Neural cell (in vitro differentiated cells): ENCODE data around the gene SPON2. TPM values are rescaled to one million over a fixed set of nuclear protein-coding genes. Genes with fewer than 3 reads are reported as not detected.

ENCODE experiments used
- H2AFZ ChIP-seq: fragments of 200-600, 300-800 bp; sonication (generic), shearing (Covaris generic); 2 replicates; pipeline ENCODE4 v1.6.0; 2014; ENCODE audit warnings: low read depth, mild to moderate bottlenecking, antibody characterized with exemption, low read length, moderate library complexity
- H3F3A ChIP-seq: fragments of 200-600 bp; shearing (Covaris generic); 2 replicates; pipeline ENCODE4 v1.6.1; 2016; ENCODE audit warnings: mild to moderate bottlenecking, moderate library complexity, mixed read lengths, antibody characterized with exemption, low read length; ENCODE audit not compliant: insufficient read depth, poor library complexity, severe bottlenecking
- H3K27ac ChIP-seq: fragments of 200-600, 300-800 bp; sonication (generic), shearing (Covaris generic); 2 replicates; pipeline ENCODE4 v1.5.1; 2014; ENCODE audit warnings: mild to moderate bottlenecking, low read length, moderate library complexity
- H3K27me3 ChIP-seq: fragments of 300-800, 200-600 bp; sonication (generic), shearing (Covaris generic); 2 replicates; pipeline ENCODE4 v1.6.0; 2014; ENCODE audit warnings: mild to moderate bottlenecking, low read depth, low read length, moderate library complexity; ENCODE audit not compliant: insufficient read depth
- H3K36me3 ChIP-seq: fragments of 300-800, 200-600 bp; sonication (generic), shearing (Covaris generic); 2 replicates; pipeline ENCODE4 v1.5.1; 2014; ENCODE audit warnings: mild to moderate bottlenecking, antibody characterized with exemption, low read length, moderate library complexity; ENCODE audit not compliant: insufficient read depth
- H3K4me2 ChIP-seq: fragments of 300-800, 200-600 bp; sonication (generic), shearing (Covaris generic); 2 replicates; pipeline ENCODE4 v1.6.0; 2014; ENCODE audit warnings: mild to moderate bottlenecking, low read length
- H3K4me3 ChIP-seq: fragments of 300-800, 200-600 bp; sonication (generic), shearing (Covaris generic); 2 replicates; pipeline ENCODE4 v1.5.1; 2014; ENCODE audit warnings: mild to moderate bottlenecking, low read length, moderate library complexity
- H3K79me2 ChIP-seq: fragments of 200-600 bp; shearing (Covaris generic); replicated peaks from 2 replicates; pipeline ENCODE4 v1.6.0; 2014; ENCODE audit warnings: mild to moderate bottlenecking, low read length, moderate library complexity; ENCODE audit not compliant: insufficient read depth
- H3K9ac ChIP-seq: fragments of 300-800, 200-600 bp; sonication (generic), shearing (Covaris generic); 2 replicates; pipeline ENCODE4 v1.6.1; 2016; ENCODE audit warnings: mild to moderate bottlenecking, low read length, mixed read lengths
- H3K9me2 ChIP-seq: fragments of 200-600 bp; shearing (Covaris generic); 2 replicates; pipeline ENCODE4 v1.6.1; 2016; ENCODE audit warnings: mild to moderate bottlenecking, low read length, mixed read lengths; ENCODE audit not compliant: insufficient read depth
- H3K9me3 ChIP-seq: fragments of 200-600, 300-800 bp; sonication (generic), shearing (Covaris generic); 2 replicates; pipeline ENCODE4 v1.6.1; 2016; ENCODE audit warnings: mild to moderate bottlenecking, mixed run types, low read length, moderate library complexity, mixed read lengths
- H4K20me1 ChIP-seq: fragments of 200-600 bp; shearing (Covaris generic); 2 replicates; pipeline ENCODE4 v1.6.1; 2016; ENCODE audit warnings: mild to moderate bottlenecking, mixed run types; ENCODE audit not compliant: insufficient read depth
- EP300 ChIP-seq: fragments of 450-650 bp; conservative IDR thresholded peaks from 2 replicates; pipeline ENCODE4 v1.6.1; 2014; ENCODE audit warnings: antibody characterized with exemption, mild to moderate bottlenecking, moderate library complexity; ENCODE audit not compliant: poor library complexity, severe bottlenecking
- EZH2 ChIP-seq: fragments of 200-600, 300-800 bp; shearing (Covaris generic), sonication (generic); IDR thresholded peaks from 2 replicates; pipeline ENCODE4 v1.6.1; 2014; ENCODE audit warnings: antibody characterized with exemption, low read length, borderline replicate concordance, mild to moderate bottlenecking; ENCODE audit not compliant: insufficient read depth, poor library complexity, severe bottlenecking
- MXI1 ChIP-seq: fragments of 450-650 bp; conservative IDR thresholded peaks from 2 replicates; pipeline ENCODE4 v1.6.1; 2014; ENCODE audit warnings: antibody characterized with exemption, mild to moderate bottlenecking; ENCODE audit not compliant: poor library complexity, severe bottlenecking
- POLR2AphosphoS5 ChIP-seq: IDR thresholded peaks from 2 replicates; pipeline ENCODE4 v1.6.1; 2012
- RAD21 ChIP-seq: fragments of 450-650 bp; conservative IDR thresholded peaks from 2 replicates; pipeline ENCODE4 v1.6.1; 2014; ENCODE audit warnings: antibody characterized with exemption, mild to moderate bottlenecking, moderate library complexity
- REST ChIP-seq: IDR thresholded peaks from 2 replicates; pipeline ENCODE4 v1.6.1; 2012; ENCODE audit warnings: borderline replicate concordance
- SMC3 ChIP-seq: fragments of 450-650 bp; conservative IDR thresholded peaks from 2 replicates; pipeline ENCODE4 v1.6.1; 2014; ENCODE audit warnings: antibody characterized with exemption, mild to moderate bottlenecking, moderate library complexity; ENCODE audit not compliant: poor library complexity
- TAF1 ChIP-seq: IDR thresholded peaks from 2 replicates; pipeline ENCODE4 v1.6.1; 2012; ENCODE audit warnings: low read depth
- polyA plus RNA-seq: library from polyadenylated mRNA; depleted of rRNA; stranded (reverse); fragments of >200 nt; gene quantifications from 2 replicates; pipeline ENCODE4 v1.2.3, GENCODE V29; 2014
- TF ChIP-seq, protein P1 (sequence below): fragments of 450-650 bp; IDR thresholded peaks from 2 replicates; pipeline ENCODE4 v1.5.1; 2014; ENCODE audit warnings: antibody characterized with exemption, mild to moderate bottlenecking, moderate library complexity; ENCODE audit not compliant: poor library complexity, severe bottlenecking

The SPON2 gene
- polyA plus RNA-seq, 1 donor from 2014 or later, result 0.57 TPM

GRCh38 chr4:1210971-1211370, 38.6 kb upstream of the SPON2 start:
- no peaks in the 10 kb centered on the region for H3K36me3 ChIP-seq
- H3K27me3 ChIP-seq, result no peaks in the 10 kb centered on the region
- no peak overlapping the region for H3K4me2 ChIP-seq
- H2AFZ ChIP-seq, result no peak overlapping the region
- no peak overlapping the region for H3K27ac ChIP-seq
- H3K9me2 ChIP-seq, result no peaks in the 10 kb centered on the region
- H3K79me2 ChIP-seq, result no peaks in the 10 kb centered on the region
- no peaks in the 10 kb centered on the region for H3K9me3 ChIP-seq
- H4K20me1 ChIP-seq, result no peaks in the 10 kb centered on the region
- no peak overlapping the region for H3K9ac ChIP-seq
- H3K4me3 ChIP-seq, result no peak overlapping the region
- TF ChIP-seq TAF1 (no peak), SMC3 (no peak), REST (no peak), POLR2AphosphoS5 (no peak), MXI1 (no peak), EZH2 (no peak), RAD21 (no peak), EP300 (no peak)
- TF ChIP-seq, protein P1, sequence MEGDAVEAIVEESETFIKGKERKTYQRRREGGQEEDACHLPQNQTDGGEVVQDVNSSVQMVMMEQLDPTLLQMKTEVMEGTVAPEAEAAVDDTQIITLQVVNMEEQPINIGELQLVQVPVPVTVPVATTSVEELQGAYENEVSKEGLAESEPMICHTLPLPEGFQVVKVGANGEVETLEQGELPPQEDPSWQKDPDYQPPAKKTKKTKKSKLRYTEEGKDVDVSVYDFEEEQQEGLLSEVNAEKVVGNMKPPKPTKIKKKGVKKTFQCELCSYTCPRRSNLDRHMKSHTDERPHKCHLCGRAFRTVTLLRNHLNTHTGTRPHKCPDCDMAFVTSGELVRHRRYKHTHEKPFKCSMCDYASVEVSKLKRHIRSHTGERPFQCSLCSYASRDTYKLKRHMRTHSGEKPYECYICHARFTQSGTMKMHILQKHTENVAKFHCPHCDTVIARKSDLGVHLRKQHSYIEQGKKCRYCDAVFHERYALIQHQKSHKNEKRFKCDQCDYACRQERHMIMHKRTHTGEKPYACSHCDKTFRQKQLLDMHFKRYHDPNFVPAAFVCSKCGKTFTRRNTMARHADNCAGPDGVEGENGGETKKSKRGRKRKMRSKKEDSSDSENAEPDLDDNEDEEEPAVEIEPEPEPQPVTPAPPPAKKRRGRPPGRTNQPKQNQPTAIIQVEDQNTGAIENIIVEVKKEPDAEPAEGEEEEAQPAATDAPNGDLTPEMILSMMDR, result no peak
- no peaks in the 10 kb centered on the region for H3F3A ChIP-seq

- no peaks in the 10 kb centered on the region for H3K79me2 ChIP-seq
- H3K4me2 ChIP-seq, result no peak overlapping the region
- TF ChIP-seq RAD21 (no peak), POLR2AphosphoS5 (no peak), EP300 (no peak), TAF1 (no peak), MXI1 (no peak), EZH2 (no peak), SMC3 (no peak), REST (no peak)
- TF ChIP-seq, protein P1, result no peak
- H3K9ac ChIP-seq, result no peak overlapping the region
- H3K4me3 ChIP-seq, result no peak overlapping the region
- H3K36me3 ChIP-seq, result no peaks in the 10 kb centered on the region
- no peaks in the 10 kb centered on the region for H4K20me1 ChIP-seq
- H3F3A ChIP-seq, result no peaks in the 10 kb centered on the region
- no peaks in the 10 kb centered on the region for H3K9me2 ChIP-seq
- H2AFZ ChIP-seq, result no peak overlapping the region
- no peaks in the 10 kb centered on the region for H3K9me3 ChIP-seq
- no peak overlapping the region for H3K27ac ChIP-seq
- no peaks in the 10 kb centered on the region for H3K27me3 ChIP-seq
Measured at GRCh38 chr4:1210241-1210841, 38.0 kb upstream of the SPON2 start.
